Right lobe of liver (tissue), 6 donors: ENCODE data around the gene KRTAP10-1. TPM values are rescaled to one million over a fixed set of nuclear protein-coding genes. Genes with fewer than 3 reads are reported as not detected.
A peak's percentile ranks its signal among the peaks of the same experiment; 100 is the strongest.

Experiments
- ATAC-seq, 4 donors: fragments of 200-7000 bp; cut with Tn5 transposase; one replicate each; pipeline ENCODE4 v1.9.1; 2020; ENCODE audit warnings: mild to moderate bottlenecking in 4 of 4, moderate library complexity in 4 of 4
- DNase-seq, 3 donors: peaks; one replicate each; pipeline ENCODE4 v3.0.0-alpha.2; 2020
- H3K27ac ChIP-seq, 3 donors: fragments of 200-600 bp; one replicate each; pipeline ENCODE4 v1.8.0; 2022
- H3K27me3 ChIP-seq, 2 donors: fragments of 200-600 bp; one replicate each; pipeline ENCODE4 v1.8.0; 2022
- H3K36me3 ChIP-seq, 4 donors: fragments of 200-600 bp; sonication (generic) in 1 of 4; one replicate each; pipeline versions ENCODE4 v1.5.1 to v1.8.0; 2017 to 2022; ENCODE audit warnings: control low read depth in 1 of 4
- H3K4me1 ChIP-seq, 4 donors: fragments of 200-600 bp; sonication (generic) in 1 of 4; one replicate each; pipeline versions ENCODE4 v1.5.1 to v1.8.0; 2017 to 2022; ENCODE audit warnings: control low read depth in 1 of 4
- H3K4me3 ChIP-seq, 3 donors: fragments of 200-600 bp; one replicate each; pipeline ENCODE4 v1.8.0; 2022
- H3K9me3 ChIP-seq, 4 donors: fragments of 200-600 bp; sonication (generic) in 1 of 4; one replicate each; pipeline versions ENCODE4 v1.5.1 to v1.8.0; 2017 to 2022; ENCODE audit warnings: control low read depth in 1 of 4
- CTCF ChIP-seq, 4 donors: fragments of 200-600 bp in 3 of 4; fragments of 450-650 bp in 1 of 4; IDR thresholded peaks; one replicate each; pipeline versions ENCODE4 v1.5.1 to v1.8.0; 2016 to 2022; ENCODE audit warnings: antibody characterized with exemption in 4 of 4, mild to moderate bottlenecking in 2 of 4
- POLR2A ChIP-seq: fragments of 450-650 bp; IDR thresholded peaks from one replicate; pipeline ENCODE4 v1.6.1; 2017; ENCODE audit warnings: antibody characterized with exemption, mild to moderate bottlenecking
- WGBS: methylation state at CpG from one replicate; pipeline ENCODE4 v1.1.6; 2018; ENCODE audit warnings: low coverage, low lambda C conversion rate; ENCODE audit not compliant: insufficient coverage; ENCODE audit errors: missing lambda C conversion rate; 5-methylcytosine and 5-hydroxymethylcytosine counted together
- intact Hi-C, 2 donors: fragments of 100-400 bp; cut with DNase I; formaldehyde crosslinking; loops; one replicate each; pipeline versions ENCODE4 v1.11.2 to v1.14.1; 2022
- total RNA-seq, 6 experiments: library from RNA; depleted of rRNA in 2 of 6; stranded (reverse); fragments of >200 nt in 2 of 6; fragmentation: NEBNext Ultra II Directional in 3 of 6; extraction: Animal tissue kit (Norgen Biotek cat#: 25700) in 3 of 6; gene quantifications; one replicate each; pipeline versions ENCODE4 v1.1.0 to v1.2.4, GENCODE V29; 2016 to 2023
- donor health status: DM: no; HTN: yes; CAD: no.
- donor health status: DM: no; HTN: no; CAD: no.
- donor health status: DM: no; HTN: no; CAD: no.
- donor health status: DM: no; HTN: yes; CAD: no.
- donor health status: DM: no; HTN: yes; CAD: no.

KRTAP10-1 gene
- total RNA-seq, 6 experiments from 2014 or later, result not detected

- no peak for TF ChIP-seq CTCF (IDR thresholded peaks at IDR 0.05)
- no peak for TF ChIP-seq POLR2A
- Histone ChIP-seq H3K4me1 (no peaks in the 10 kb centered on the region), H3K36me3 (no peaks in the 10 kb centered on the region), H3K27ac (no peak overlapping the region), H3K27me3 (no peaks in the 10 kb centered on the region), H3K9me3 (no peaks in the 10 kb centered on the region), H3K4me3 (peak overlapping the region in 1 of 3 donors; percentile 16)
- intact Hi-C loops, result loop anchor here (10.0 kb wide), 2 partner anchors 267 to 277 kb away; no protein-coding TSS in a partner anchor
- ATAC-seq (peak; percentile 32 to 63 (median 57)), DNase-seq (peak in 2 of 3 donors; percentile 33 to 71)
- WGBS, result 81% methylated on average over 7 of the region's 15 CpGs
Measured at GRCh38 chr21:44517175-44517899, 22.7 kb downstream of the KRTAP10-1 start.

GRCh38 chr21:44516828-44517174 is 23.2 kb downstream of the KRTAP10-1 start:
- ATAC-seq (no peak), DNase-seq (peak in 2 of 3 donors; percentile 16 to 38)
- no peaks in the 10 kb centered on the region for H3K4me1 ChIP-seq
- no peaks in the 10 kb centered on the region for H3K36me3 ChIP-seq
- 88% methylated on average over 10 of the region's 10 CpGs for WGBS
- H3K9me3 ChIP-seq, result no peaks in the 10 kb centered on the region
- no peak for TF ChIP-seq POLR2A
- no peak for TF ChIP-seq CTCF (IDR thresholded peaks at IDR 0.05)
- intact Hi-C loops, result loop anchor here (10.0 kb wide), 2 partner anchors 268 to 278 kb away; no protein-coding TSS in a partner anchor
- H3K27ac ChIP-seq, result no peak overlapping the region
- no peak overlapping the region for H3K4me3 ChIP-seq
- H3K27me3 ChIP-seq, result no peaks in the 10 kb centered on the region

- peak in 2 of 3 donors; percentile 13 to 50 for DNase-seq
- 73% methylated on average over 6 of the region's 13 CpGs for WGBS
- no peak for ATAC-seq
Measured at GRCh38 chr21:44516342-44516741, 23.7 kb downstream of the KRTAP10-1 start.

GRCh38 chr21:44515359-44516165 is 24.4 kb downstream of the KRTAP10-1 start:
- ATAC-seq, result no peak
- Histone ChIP-seq H3K27ac (no peak overlapping the region), H3K36me3 (no peaks in the 10 kb centered on the region), H3K4me1 (no peaks in the 10 kb centered on the region), H3K9me3 (no peaks in the 10 kb centered on the region), H3K4me3 (no peak overlapping the region), H3K27me3 (no peaks in the 10 kb centered on the region)
- intact Hi-C loops, result loop anchor here (10.0 kb wide), 2 partner anchors 269 to 279 kb away; no protein-coding TSS in a partner anchor
- 95% methylated on average over 7 of the region's 32 CpGs for WGBS
- peak in 2 of 3 donors; percentile 20 to 31 for DNase-seq
- TF ChIP-seq POLR2A (no peak), CTCF (IDR thresholded peaks at IDR 0.05) (no peak)

More at GRCh38 chr21:44516342-44516741, 23.7 kb downstream of the KRTAP10-1 start:
- intact Hi-C loops, result loop anchor here (10.0 kb wide), 2 partner anchors 268 to 278 kb away; no protein-coding TSS in a partner anchor
- H3K4me3 ChIP-seq, result no peak overlapping the region
- H3K4me1 ChIP-seq, result no peaks in the 10 kb centered on the region
- no peak overlapping the region for H3K27ac ChIP-seq
- no peaks in the 10 kb centered on the region for H3K27me3 ChIP-seq
- no peaks in the 10 kb centered on the region for H3K9me3 ChIP-seq
- H3K36me3 ChIP-seq, result no peaks in the 10 kb centered on the region
- TF ChIP-seq POLR2A, result no peak
- no peak for TF ChIP-seq CTCF (IDR thresholded peaks at IDR 0.05)
